Panc1 (cell line): ENCODE measurements around the gene CLPX.

ENCODE experiments used
- POLR2AphosphoS5 ChIP-seq: IDR thresholded peaks from 2 replicates; pipeline ENCODE4 v1.6.1; 2012; ENCODE audit warnings: mild to moderate bottlenecking, low read depth, low read length, moderate library complexity
- SIN3A ChIP-seq: IDR thresholded peaks from 2 replicates; pipeline ENCODE4 v1.6.1; 2012; ENCODE audit warnings: low read depth, mild to moderate bottlenecking, low read length, moderate library complexity, borderline replicate concordance; ENCODE audit not compliant: insufficient read depth
- TCF7L2 ChIP-seq: IDR thresholded peaks from 2 replicates; pipeline ENCODE4 v1.6.1; 2011; ENCODE audit warnings: mild to moderate bottlenecking, low read depth, low read length, inconsistent platforms
- TF ChIP-seq, protein P1 (sequence below): fragments of 450-650 bp; IDR thresholded peaks from 2 replicates; pipeline ENCODE4 v1.5.1; 2017; ENCODE audit warnings: mild to moderate bottlenecking
- TF ChIP-seq, protein P2 (sequence below), 2 experiments: IDR thresholded peaks; 2 replicates each; pipeline ENCODE4 v1.6.1; 2011 to 2012; ENCODE audit warnings: low read depth in 2 of 2, control low read depth in 1 of 2, low read length in 1 of 2, mild to moderate bottlenecking in 1 of 2, moderate library complexity in 1 of 2; ENCODE audit not compliant: insufficient read depth in 1 of 2

DNA sequence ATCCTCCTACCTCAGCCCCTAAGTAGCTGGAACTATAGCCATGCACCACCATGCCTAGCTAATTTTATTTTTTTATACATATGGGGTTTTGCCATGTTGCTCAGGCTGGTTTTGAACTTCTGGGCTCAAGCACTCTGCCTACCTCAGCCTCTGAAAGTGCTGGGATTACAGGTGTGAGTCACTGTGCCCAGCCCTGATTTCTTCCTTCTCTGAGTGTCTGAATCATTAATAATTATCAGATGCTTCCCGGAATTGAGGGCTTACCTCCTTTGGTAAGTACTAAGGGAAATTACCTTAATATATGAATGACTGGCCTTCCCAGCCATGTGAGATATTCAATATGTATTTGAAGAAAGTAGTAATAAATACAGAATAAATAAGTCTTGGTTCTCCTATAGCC lies 7.2 kb downstream of the CLPX start:
- TF ChIP-seq, protein P1, sequence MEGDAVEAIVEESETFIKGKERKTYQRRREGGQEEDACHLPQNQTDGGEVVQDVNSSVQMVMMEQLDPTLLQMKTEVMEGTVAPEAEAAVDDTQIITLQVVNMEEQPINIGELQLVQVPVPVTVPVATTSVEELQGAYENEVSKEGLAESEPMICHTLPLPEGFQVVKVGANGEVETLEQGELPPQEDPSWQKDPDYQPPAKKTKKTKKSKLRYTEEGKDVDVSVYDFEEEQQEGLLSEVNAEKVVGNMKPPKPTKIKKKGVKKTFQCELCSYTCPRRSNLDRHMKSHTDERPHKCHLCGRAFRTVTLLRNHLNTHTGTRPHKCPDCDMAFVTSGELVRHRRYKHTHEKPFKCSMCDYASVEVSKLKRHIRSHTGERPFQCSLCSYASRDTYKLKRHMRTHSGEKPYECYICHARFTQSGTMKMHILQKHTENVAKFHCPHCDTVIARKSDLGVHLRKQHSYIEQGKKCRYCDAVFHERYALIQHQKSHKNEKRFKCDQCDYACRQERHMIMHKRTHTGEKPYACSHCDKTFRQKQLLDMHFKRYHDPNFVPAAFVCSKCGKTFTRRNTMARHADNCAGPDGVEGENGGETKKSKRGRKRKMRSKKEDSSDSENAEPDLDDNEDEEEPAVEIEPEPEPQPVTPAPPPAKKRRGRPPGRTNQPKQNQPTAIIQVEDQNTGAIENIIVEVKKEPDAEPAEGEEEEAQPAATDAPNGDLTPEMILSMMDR: no peak
- TF ChIP-seq POLR2AphosphoS5 (no peak), TCF7L2 (no peak), SIN3A (no peak)
- TF ChIP-seq, protein P2, sequence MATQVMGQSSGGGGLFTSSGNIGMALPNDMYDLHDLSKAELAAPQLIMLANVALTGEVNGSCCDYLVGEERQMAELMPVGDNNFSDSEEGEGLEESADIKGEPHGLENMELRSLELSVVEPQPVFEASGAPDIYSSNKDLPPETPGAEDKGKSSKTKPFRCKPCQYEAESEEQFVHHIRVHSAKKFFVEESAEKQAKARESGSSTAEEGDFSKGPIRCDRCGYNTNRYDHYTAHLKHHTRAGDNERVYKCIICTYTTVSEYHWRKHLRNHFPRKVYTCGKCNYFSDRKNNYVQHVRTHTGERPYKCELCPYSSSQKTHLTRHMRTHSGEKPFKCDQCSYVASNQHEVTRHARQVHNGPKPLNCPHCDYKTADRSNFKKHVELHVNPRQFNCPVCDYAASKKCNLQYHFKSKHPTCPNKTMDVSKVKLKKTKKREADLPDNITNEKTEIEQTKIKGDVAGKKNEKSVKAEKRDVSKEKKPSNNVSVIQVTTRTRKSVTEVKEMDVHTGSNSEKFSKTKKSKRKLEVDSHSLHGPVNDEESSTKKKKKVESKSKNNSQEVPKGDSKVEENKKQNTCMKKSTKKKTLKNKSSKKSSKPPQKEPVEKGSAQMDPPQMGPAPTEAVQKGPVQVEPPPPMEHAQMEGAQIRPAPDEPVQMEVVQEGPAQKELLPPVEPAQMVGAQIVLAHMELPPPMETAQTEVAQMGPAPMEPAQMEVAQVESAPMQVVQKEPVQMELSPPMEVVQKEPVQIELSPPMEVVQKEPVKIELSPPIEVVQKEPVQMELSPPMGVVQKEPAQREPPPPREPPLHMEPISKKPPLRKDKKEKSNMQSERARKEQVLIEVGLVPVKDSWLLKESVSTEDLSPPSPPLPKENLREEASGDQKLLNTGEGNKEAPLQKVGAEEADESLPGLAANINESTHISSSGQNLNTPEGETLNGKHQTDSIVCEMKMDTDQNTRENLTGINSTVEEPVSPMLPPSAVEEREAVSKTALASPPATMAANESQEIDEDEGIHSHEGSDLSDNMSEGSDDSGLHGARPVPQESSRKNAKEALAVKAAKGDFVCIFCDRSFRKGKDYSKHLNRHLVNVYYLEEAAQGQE (IDR thresholded peaks at IDR 0.05; ENCODE audit: insufficient read depth in 1 of 2, low read depth in 2 of 2, low read length in 1 of 2): no peak
